HG03175 (cell line): ENCODE measurements around the gene DBET.
"Not testable (repeated sequence)": the region's sequence is repeated elsewhere in the genome, so short reads cannot be mapped to it uniquely, and the experiment has no call there.

Experiments
- ATAC-seq: cut with Tn5 transposase; IDR thresholded peaks from one replicate; pipeline ENCODE4 v1.9.1; 2021; ENCODE audit warnings: mild to moderate bottlenecking, moderate library complexity; ENCODE audit not compliant: unreplicated experiment

DBET gene

GRCh38 chr4:190064342-190064741, at the start of gene DBET:
DBET (plus strand) TSS chr4:190064502.
- ATAC-seq, result not testable (repeated sequence)

- no peak for ATAC-seq
Observed at GRCh38 chr4:190014771-190015537, 49.3 kb upstream of the DBET start.

GRCh38 chr4:190015538-190016368, 48.5 kb upstream of the DBET start:
- ATAC-seq, result no peak

GRCh38 chr4:190016369-190017289, 47.7 kb upstream of the DBET start:
- ATAC-seq, result no peak

- ATAC-seq, result no peak
Observed at GRCh38 chr4:190017357-190018200, 46.7 kb upstream of the DBET start.

GRCh38 chr4:190018201-190018920, 45.9 kb upstream of the DBET start:
- no peak for ATAC-seq

GRCh38 chr4:190019023-190019858, 45.1 kb upstream of the DBET start:
- ATAC-seq, result no peak

GRCh38 chr4:190019859-190020463, 44.3 kb upstream of the DBET start:
- not testable (repeated sequence) for ATAC-seq

- no peak for ATAC-seq
Observed at GRCh38 chr4:190020790-190021717, 43.2 kb upstream of the DBET start.

GRCh38 chr4:190021973-190022372, 42.3 kb upstream of the DBET start:
- ATAC-seq, result not testable (repeated sequence)

GRCh38 chr4:190022614-190023281, 41.6 kb upstream of the DBET start:
- ATAC-seq, result peak; percentile 52

- ATAC-seq, result not testable (repeated sequence)
Observed at GRCh38 chr4:190027156-190027555, 37.1 kb upstream of the DBET start, which contains the start of gene FRG2. FRG2 (minus strand) TSS chr4:190027256; CDS start chr4:190027204, 52 bp downstream.

- not testable (repeated sequence) for ATAC-seq
Observed at GRCh38 chr4:190031264-190031663, 33.0 kb upstream of the DBET start.

GRCh38 chr4:190037704-190038388, 26.5 kb upstream of the DBET start:
- ATAC-seq, result peak; percentile 64

- not testable (repeated sequence) for ATAC-seq
Observed at GRCh38 chr4:190040873-190041272, 23.4 kb upstream of the DBET start.

GRCh38 chr4:190047627-190048026, 16.7 kb upstream of the DBET start:
- not testable (repeated sequence) for ATAC-seq
